GM18873 (cell line): Measurements from ENCODE around the gene FIBCD1.

ENCODE experiments used
- ATAC-seq: cut with Tn5 transposase; IDR thresholded peaks from one replicate; pipeline ENCODE4 v1.9.1; 2021; ENCODE audit warnings: mild to moderate bottlenecking, moderate library complexity, moderate number of reproducible peaks; ENCODE audit not compliant: unreplicated experiment, low FRiP score

Gene FIBCD1

GRCh38 chr9:130867556-130867955, 71.5 kb downstream of the FIBCD1 start:
- no peak for ATAC-seq

- no peak for ATAC-seq
These were observed 72.5 kb downstream of the FIBCD1 start for GRCh38 chr9:130866474-130866965.

GRCh38 chr9:130865921-130866320, 73.1 kb downstream of the FIBCD1 start:
- no peak for ATAC-seq

- ATAC-seq: no peak
These were observed 74.5 kb downstream of the FIBCD1 start for GRCh38 chr9:130864541-130864940.

GRCh38 chr9:130862747-130863146, 76.3 kb downstream of the FIBCD1 start:
- ATAC-seq: no peak

- ATAC-seq: no peak
These were observed 76.8 kb downstream of the FIBCD1 start for GRCh38 chr9:130862217-130862616.

- ATAC-seq: no peak
These were observed 77.5 kb downstream of the FIBCD1 start for GRCh38 chr9:130861372-130862180.

- ATAC-seq: no peak
These were observed 78.4 kb downstream of the FIBCD1 start for GRCh38 chr9:130860458-130861316.

- ATAC-seq: no peak
These were observed 80.0 kb downstream of the FIBCD1 start for GRCh38 chr9:130858739-130859705.

- no peak for ATAC-seq
These were observed 80.9 kb downstream of the FIBCD1 start for GRCh38 chr9:130857864-130858738.

GRCh38 chr9:130856474-130856873, 82.6 kb downstream of the FIBCD1 start:
- ATAC-seq: no peak

- no peak for ATAC-seq
These were observed 84.2 kb downstream of the FIBCD1 start for GRCh38 chr9:130854835-130855234.

- no peak for ATAC-seq
These were observed 85.0 kb downstream of the FIBCD1 start for GRCh38 chr9:130854092-130854491.

- no peak for ATAC-seq
These were observed 86.2 kb downstream of the FIBCD1 start for GRCh38 chr9:130852801-130853200.
